Measurements from ENCODE around the gene MAP2K2.

DNA sequence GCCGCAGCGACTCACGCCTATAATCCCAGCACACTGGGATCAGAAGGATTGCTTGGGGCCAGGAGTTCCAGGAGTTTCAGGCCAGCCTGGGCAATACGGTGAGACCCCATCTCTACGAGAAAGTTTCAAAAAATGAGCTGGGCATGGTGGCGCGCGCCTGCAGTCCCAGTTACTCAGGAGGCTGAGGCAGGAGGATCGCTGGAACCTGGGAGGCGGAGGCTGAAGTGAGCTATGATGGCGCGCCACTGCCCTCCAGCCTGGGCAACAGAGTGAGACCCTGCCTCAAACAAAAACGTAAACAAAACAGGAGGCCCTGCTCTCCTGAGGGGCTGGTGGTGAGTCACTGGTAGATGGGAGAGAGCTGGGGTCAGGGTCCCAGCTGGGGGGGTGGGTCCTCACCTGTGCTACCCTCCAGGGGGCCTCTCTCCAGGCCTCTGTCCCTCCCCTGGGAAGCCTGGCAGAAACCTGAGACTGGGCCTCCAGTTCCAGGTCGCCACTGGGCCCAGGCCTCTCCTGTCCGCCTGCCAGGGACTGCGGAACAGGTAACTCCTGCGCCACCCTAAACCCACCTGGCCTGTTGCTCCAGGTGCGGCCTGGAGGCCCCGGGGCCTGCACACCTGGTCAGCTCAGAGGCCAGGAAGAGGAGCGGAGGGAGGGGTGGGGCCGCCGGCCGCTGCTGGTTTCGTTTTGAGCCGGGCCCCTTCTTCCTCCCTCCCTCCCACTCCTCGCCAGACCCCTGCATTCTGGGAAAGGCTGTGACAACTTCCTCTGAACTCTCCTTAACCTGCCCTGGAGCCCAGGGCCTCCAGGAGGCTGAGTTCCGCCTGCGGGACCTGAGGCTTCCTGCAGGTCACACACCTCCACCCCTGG is 40.0 kb downstream of the MAP2K2 start:
- TF ChIP-seq, protein P1, sequence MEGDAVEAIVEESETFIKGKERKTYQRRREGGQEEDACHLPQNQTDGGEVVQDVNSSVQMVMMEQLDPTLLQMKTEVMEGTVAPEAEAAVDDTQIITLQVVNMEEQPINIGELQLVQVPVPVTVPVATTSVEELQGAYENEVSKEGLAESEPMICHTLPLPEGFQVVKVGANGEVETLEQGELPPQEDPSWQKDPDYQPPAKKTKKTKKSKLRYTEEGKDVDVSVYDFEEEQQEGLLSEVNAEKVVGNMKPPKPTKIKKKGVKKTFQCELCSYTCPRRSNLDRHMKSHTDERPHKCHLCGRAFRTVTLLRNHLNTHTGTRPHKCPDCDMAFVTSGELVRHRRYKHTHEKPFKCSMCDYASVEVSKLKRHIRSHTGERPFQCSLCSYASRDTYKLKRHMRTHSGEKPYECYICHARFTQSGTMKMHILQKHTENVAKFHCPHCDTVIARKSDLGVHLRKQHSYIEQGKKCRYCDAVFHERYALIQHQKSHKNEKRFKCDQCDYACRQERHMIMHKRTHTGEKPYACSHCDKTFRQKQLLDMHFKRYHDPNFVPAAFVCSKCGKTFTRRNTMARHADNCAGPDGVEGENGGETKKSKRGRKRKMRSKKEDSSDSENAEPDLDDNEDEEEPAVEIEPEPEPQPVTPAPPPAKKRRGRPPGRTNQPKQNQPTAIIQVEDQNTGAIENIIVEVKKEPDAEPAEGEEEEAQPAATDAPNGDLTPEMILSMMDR (IDR thresholded peaks at IDR 0.05), result no peak
- TF ChIP-seq POLR2A (IDR thresholded peaks at IDR 0.05), result no peak
